Measurements from ENCODE around the gene CGGBP1.

The CGGBP1 gene, protein sequence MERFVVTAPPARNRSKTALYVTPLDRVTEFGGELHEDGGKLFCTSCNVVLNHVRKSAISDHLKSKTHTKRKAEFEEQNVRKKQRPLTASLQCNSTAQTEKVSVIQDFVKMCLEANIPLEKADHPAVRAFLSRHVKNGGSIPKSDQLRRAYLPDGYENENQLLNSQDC

DNA sequence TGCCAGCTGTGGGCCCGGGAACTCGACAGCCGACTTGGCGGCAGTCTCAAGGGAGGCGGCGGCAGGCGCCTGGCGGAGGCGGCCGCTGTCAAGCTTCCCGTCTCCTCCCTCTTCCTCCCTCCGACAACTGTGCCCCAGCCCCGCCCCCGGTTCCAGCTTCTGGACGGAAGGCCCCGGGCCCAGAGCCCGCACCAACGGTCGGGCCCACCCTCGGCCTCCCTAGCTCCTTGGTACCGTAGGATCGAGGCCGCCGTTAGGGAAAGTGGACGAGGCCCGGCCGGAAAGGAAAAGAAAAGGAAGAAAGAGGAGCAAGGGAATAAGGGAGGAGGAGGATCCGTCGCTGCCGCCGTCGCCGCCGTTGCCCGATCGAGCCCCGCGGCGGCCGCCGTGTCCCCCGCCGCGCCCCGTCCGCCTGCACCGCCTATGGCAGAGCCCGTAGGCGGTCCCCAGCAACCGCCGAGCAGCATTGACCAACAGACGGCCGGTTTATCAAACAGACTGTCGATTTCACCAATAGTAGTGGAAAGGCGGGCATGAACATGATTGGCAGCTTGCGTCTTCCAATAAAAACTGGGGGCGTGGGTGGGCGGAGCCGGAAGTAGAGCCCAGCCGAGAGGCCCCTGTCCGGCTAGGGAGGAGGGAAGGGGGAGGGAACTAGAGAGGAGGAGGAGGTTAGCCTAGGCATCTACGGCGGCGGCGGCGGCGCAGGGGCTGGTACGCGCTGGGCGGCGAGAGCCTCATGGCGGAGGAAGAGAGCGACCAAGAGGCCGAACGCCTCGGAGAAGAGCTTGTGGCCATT, at the start of gene CGGBP1, which contains the start of gene ZNF654:
TSS of gene CGGBP1 (minus strand) at position 425 of the 799 bp plus-strand sequence. CDS start 3,029 bp downstream, outside the sequence.
TSS of gene ZNF654 (plus strand) at position 675 of the 799 bp plus-strand sequence. CDS start at position 740, 65 bp downstream.
- TF ChIP-seq, protein P1, sequence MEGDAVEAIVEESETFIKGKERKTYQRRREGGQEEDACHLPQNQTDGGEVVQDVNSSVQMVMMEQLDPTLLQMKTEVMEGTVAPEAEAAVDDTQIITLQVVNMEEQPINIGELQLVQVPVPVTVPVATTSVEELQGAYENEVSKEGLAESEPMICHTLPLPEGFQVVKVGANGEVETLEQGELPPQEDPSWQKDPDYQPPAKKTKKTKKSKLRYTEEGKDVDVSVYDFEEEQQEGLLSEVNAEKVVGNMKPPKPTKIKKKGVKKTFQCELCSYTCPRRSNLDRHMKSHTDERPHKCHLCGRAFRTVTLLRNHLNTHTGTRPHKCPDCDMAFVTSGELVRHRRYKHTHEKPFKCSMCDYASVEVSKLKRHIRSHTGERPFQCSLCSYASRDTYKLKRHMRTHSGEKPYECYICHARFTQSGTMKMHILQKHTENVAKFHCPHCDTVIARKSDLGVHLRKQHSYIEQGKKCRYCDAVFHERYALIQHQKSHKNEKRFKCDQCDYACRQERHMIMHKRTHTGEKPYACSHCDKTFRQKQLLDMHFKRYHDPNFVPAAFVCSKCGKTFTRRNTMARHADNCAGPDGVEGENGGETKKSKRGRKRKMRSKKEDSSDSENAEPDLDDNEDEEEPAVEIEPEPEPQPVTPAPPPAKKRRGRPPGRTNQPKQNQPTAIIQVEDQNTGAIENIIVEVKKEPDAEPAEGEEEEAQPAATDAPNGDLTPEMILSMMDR (IDR thresholded peaks at IDR 0.05; ENCODE audit: low read depth, low read length) = no peak
- H3K4me3 ChIP-seq (ENCODE audit: low read depth, low read length) = peak within 1 kb of the TSS; percentile 94

DNA sequence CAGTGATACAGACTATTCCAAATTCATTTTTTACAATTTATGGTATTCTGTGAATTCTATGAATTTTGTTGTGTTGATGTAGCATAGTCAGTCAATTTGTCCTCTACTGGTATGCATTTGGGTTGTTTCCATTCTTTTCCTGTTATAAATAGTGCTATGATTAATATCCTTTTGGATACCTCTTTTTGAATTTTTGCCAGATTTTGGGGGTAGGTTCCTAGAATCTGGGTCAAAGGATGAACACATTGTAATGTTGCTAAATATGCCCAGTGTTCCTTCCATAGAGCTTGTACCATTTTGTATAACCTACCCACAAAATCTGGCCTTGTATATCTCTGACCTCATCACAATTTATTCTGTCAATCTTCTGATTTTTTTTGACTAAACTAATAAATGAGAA, 46.5 kb upstream of the CGGBP1 start:
- TF ChIP-seq, protein P1 (IDR thresholded peaks at IDR 0.05; ENCODE audit: low read depth, low read length) = no peak
- H3K4me3 ChIP-seq (ENCODE audit: low read depth, low read length) = no peak overlapping the region

DNA sequence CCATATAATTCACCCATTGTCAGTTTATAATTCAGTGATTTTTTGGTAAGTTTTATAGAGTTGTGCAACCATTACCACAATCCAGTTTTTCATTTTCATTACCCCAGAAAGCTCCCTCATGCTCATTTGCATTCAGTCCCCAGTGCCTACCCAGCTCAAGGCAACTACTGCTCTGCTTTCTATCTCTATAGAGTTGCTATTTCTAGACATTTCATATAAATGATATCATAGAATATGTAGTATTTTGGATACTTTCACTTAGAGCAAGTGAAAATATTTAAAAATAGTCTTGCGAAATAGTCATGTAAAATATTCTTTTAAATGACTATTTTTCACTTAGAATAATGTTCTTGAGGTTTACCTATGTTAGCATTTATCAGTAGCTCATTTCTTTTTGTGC, 42.3 kb upstream of the CGGBP1 start:
- TF ChIP-seq, protein P1 (IDR thresholded peaks at IDR 0.05; ENCODE audit: low read depth, low read length) = no peak
- H3K4me3 ChIP-seq (ENCODE audit: low read depth, low read length) = no peak overlapping the region

DNA sequence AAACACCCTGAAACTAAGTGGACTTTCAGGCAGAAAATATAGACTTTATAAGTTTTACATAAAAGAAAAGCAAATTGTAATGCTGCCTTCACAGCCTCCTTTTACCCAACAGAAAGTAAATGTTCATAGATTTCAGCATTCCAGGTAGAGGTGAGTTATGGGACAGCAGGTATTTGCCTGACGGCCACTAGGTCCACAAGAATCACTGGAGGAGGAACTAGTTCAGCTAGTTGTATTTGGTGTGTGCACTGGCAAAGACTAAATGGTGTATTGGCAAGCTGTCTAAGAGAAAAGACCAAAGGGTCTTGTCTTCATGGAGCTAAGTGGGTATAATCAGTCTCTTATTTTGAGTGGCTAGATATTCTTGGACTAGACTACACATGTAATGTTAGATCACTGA, 34.5 kb upstream of the CGGBP1 start:
- TF ChIP-seq, protein P1 (IDR thresholded peaks at IDR 0.05; ENCODE audit: low read depth, low read length) = no peak
- no peak overlapping the region for H3K4me3 ChIP-seq (ENCODE audit: low read depth, low read length)

DNA sequence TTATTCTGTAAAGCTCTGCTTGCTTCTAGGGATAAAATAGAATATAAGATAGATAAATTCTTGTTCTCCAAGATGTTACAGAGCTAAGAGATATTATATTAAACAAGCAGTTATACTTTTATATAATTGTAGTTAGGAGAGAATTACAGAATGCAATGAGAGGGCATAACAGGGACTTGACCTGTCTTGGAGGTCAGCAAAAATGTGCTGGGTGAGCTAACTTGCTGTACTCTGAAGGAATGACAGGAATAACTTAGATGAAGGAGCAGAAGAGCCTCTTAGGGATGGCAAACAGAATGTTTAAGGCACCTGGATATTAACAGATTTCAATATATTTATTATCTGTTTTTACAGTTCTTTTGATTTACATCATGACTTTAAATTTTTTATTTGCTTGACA, 33.5 kb upstream of the CGGBP1 start:
- TF ChIP-seq, protein P1 (IDR thresholded peaks at IDR 0.05; ENCODE audit: low read depth, low read length) = no peak
- H3K4me3 ChIP-seq (ENCODE audit: low read depth, low read length) = no peak overlapping the region

DNA sequence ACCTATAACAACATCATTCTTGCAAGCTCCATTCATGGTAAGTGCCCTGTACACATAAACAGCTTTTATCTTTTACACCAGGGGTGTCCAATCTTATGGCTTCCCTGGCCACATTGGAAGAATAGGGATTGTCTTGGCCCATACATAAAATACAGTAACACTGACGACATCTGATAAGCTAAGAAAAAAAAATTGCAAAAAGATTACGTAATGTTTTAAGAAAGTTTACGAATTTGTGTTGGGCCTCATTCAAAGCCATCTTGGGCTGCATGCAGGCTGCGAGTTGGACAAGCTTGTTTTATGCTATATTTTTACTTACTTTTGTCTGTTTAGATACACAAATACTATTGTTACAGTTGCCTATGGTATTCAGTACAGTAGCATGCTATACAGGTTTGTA, 31.9 kb upstream of the CGGBP1 start:
- H3K4me3 ChIP-seq (ENCODE audit: low read depth, low read length) = no peak overlapping the region
- TF ChIP-seq, protein P1 (IDR thresholded peaks at IDR 0.05; ENCODE audit: low read depth, low read length) = no peak

DNA sequence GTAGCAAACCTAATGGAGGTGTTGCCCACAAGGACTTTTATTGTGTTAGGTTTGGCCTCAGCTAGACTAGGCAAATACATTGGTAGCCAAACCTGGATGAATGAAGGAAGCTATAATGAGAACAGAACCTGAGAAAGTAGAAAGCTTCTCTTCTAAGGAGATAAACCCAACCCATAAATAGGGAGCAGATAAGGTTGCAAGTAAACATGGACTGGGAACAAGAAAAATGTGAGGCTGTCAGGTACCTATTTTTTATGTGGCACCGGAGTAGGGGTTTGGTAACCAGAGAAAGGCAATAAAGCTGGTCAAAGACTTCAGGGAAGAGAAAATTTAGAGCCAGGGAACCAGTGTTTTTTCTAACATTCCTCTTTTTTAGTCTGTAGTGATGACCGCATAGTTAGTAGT, 25.3 kb upstream of the CGGBP1 start:
- TF ChIP-seq, protein P1 (IDR thresholded peaks at IDR 0.05; ENCODE audit: low read depth, low read length) = no peak

More for the DNA sequence above, 25.3 kb upstream of the CGGBP1 start:
- no peak overlapping the region for H3K4me3 ChIP-seq (ENCODE audit: low read depth, low read length)
